GM12878 (cell line): ENCODE measurements around the gene DGCR8. TPM values are rescaled to one million over a fixed set of nuclear protein-coding genes. Genes with fewer than 3 reads are reported as not detected.

Source experiments
- ATAC-seq: fragments of 200-7000 bp; cut with Tn5 transposase; 3 replicates; pipeline ENCODE4 v1.9.1; 2020; ENCODE audit warnings: mild to moderate bottlenecking, moderate library complexity
- BruUV-seq: library from RNA; stranded (reverse); fragments of 400-500 nt; replicated peaks from 2 replicates; lab custom pipeline; 2021; lab: Mats Ljungman, UMichigan
- CTCF ChIA-PET: fragments of 300-600 bp; sonication (Branson Sonifier 250); formaldehyde crosslinking; extraction: SDS; loops from one replicate; lab custom pipeline; 2021; ENCODE audit warnings: inconsistent platforms; lab: Yijun Ruan, JAX
- POLR2A ChIA-PET: fragments of 350-600 bp; formaldehyde crosslinking; extraction: SDS; loops from one replicate; lab custom pipeline; 2021; ENCODE audit warnings: inconsistent platforms; lab: Charles Lee
- RAD21 ChIA-PET: fragments of 300-600 bp; sonication (Branson Sonifier 250); formaldehyde crosslinking; loops from one replicate; lab custom pipeline; 2023; ENCODE audit warnings: antibody characterized with exemption; ENCODE audit not compliant: unreplicated experiment; lab: Charles Lee
- SMC1A ChIA-PET: fragments of 300-600 bp; sonication (Branson Sonifier 250); formaldehyde crosslinking; loops from one replicate; lab custom pipeline; 2023; ENCODE audit not compliant: unreplicated experiment, uncharacterized antibody; lab: Charles Lee
- DNase-seq: peaks from one replicate; pipeline ENCODE4 v3.0.0-alpha.2; 2011; ENCODE audit warnings: low read depth, low spot score
- FAIRE-seq: peaks from 3 replicates; lab custom pipeline; 2011; peaks lifted over from hg19 to GRCh38; lab: Jason Lieb, UNC
- H2AFZ ChIP-seq: 2 replicates; pipeline ENCODE4 v1.6.0; 2011; ENCODE audit warnings: low read depth, low read length, control low read depth; ENCODE audit not compliant: control insufficient read depth
- H3K27ac ChIP-seq: 2 replicates; pipeline ENCODE4 v1.5.1; 2011; ENCODE audit warnings: control low read depth; ENCODE audit not compliant: control insufficient read depth, insufficient read depth
- H3K27me3 ChIP-seq, 2 experiments: replicated peaks in 1 of 2; 2 replicates each; pipeline versions ENCODE4 v1.6.0 to v1.6.1; 2011; ENCODE audit warnings: low read length in 1 of 2; ENCODE audit not compliant: control insufficient read depth in 2 of 2, insufficient read depth in 2 of 2
- H3K36me3 ChIP-seq, 2 experiments: 2 replicates each; pipeline ENCODE4 v1.5.1; 2011; ENCODE audit warnings: low read length in 1 of 2; ENCODE audit not compliant: control insufficient read depth in 2 of 2, insufficient read depth in 2 of 2
- H3K4me1 ChIP-seq: 2 replicates; pipeline ENCODE4 v1.6.1; 2011; ENCODE audit warnings: mild to moderate bottlenecking, low read length, moderate library complexity, mixed read lengths; ENCODE audit not compliant: control insufficient read depth, insufficient read depth
- H3K4me2 ChIP-seq: 2 replicates; pipeline ENCODE4 v1.6.0; 2011; ENCODE audit warnings: control low read depth; ENCODE audit not compliant: control insufficient read depth, insufficient read depth
- H3K4me3 ChIP-seq: fragments of 200-600 bp; sonication (generic); 2 replicates; pipeline ENCODE4 v1.5.1; 2016
- H3K79me2 ChIP-seq: 2 replicates; pipeline ENCODE4 v1.6.0; 2011; ENCODE audit warnings: low read length; ENCODE audit not compliant: control insufficient read depth, insufficient read depth
- H3K9ac ChIP-seq: 2 replicates; pipeline ENCODE4 v1.8.0; 2011; ENCODE audit warnings: low read length, control low read depth, mixed read lengths; ENCODE audit not compliant: control insufficient read depth, insufficient read depth
- H3K9me3 ChIP-seq: replicated peaks from 3 replicates; pipeline ENCODE4 v1.5.1; 2011; ENCODE audit warnings: mild to moderate bottlenecking, low read length; ENCODE audit not compliant: control insufficient read depth, insufficient read depth
- H4K20me1 ChIP-seq: 2 replicates; pipeline ENCODE4 v1.6.0; 2011; ENCODE audit not compliant: control insufficient read depth, insufficient read depth
- BRCA1 ChIP-seq: IDR thresholded peaks from 2 replicates; pipeline ENCODE4 v1.6.1; 2011; ENCODE audit warnings: low read depth, low read length, improper control_type of control experiment
- CHD1 ChIP-seq: IDR thresholded peaks from 2 replicates; pipeline ENCODE4 v1.6.1; 2012; ENCODE audit warnings: low read depth, low read length, improper control_type of control experiment
- E2F8 ChIP-seq: fragments of 450-650 bp; IDR thresholded peaks from 2 replicates; pipeline ENCODE4 v1.6.1; 2018; ENCODE audit warnings: mild to moderate bottlenecking, low read depth, moderate library complexity; ENCODE audit not compliant: partially characterized antibody
- EED ChIP-seq: sonication (generic); IDR thresholded peaks from 2 replicates; pipeline ENCODE4 v1.6.1; 2016; ENCODE audit warnings: antibody characterized with exemption, low read depth
- ETV6 ChIP-seq, 2 experiments: fragments of 450-650 bp in 1 of 2; IDR thresholded peaks in 1 of 2; conservative IDR thresholded peaks in 1 of 2; 2 replicates each; pipeline ENCODE4 v1.6.1; 2014; ENCODE audit warnings: antibody characterized with exemption in 1 of 2, borderline replicate concordance in 1 of 2, low read depth in 1 of 2, mild to moderate bottlenecking in 1 of 2, moderate library complexity in 1 of 2
- FOS ChIP-seq: IDR thresholded peaks from 3 replicates; pipeline ENCODE4 v1.6.1; 2011; ENCODE audit warnings: borderline replicate concordance; ENCODE audit not compliant: insufficient read length; ENCODE audit errors: extremely low read depth
- GABPA ChIP-seq: IDR thresholded peaks from 2 replicates; pipeline ENCODE4 v1.6.1; 2014; ENCODE audit warnings: antibody characterized with exemption, low read depth, mild to moderate bottlenecking, inconsistent platforms
- JUND ChIP-seq: IDR thresholded peaks from 2 replicates; pipeline ENCODE4 v1.6.1; 2012; ENCODE audit warnings: low read depth, mild to moderate bottlenecking, low read length, improper control_type of control experiment, moderate library complexity
- MAX ChIP-seq: IDR thresholded peaks from 2 replicates; pipeline ENCODE4 v1.6.1; 2012; ENCODE audit warnings: low read depth, low read length, improper control_type of control experiment
- PAX5 ChIP-seq: IDR thresholded peaks from 2 replicates; pipeline ENCODE4 v1.6.1; 2011; ENCODE audit warnings: low read depth, low read length, borderline replicate concordance
- PML ChIP-seq: IDR thresholded peaks from 2 replicates; pipeline ENCODE4 v1.6.1; 2012; ENCODE audit warnings: low read length, inconsistent platforms
- POLR2AphosphoS5 ChIP-seq: IDR thresholded peaks from 2 replicates; pipeline ENCODE4 v1.6.1; 2011; ENCODE audit warnings: mild to moderate bottlenecking, low read length, inconsistent platforms
- PRDM15 ChIP-seq: fragments of 450-650 bp; formaldehyde crosslinking; IDR thresholded peaks from 2 replicates; pipeline ENCODE4 v1.4.0; 2020; ENCODE audit warnings: mild to moderate bottlenecking, moderate library complexity
- RCOR1 ChIP-seq: conservative IDR thresholded peaks from 2 replicates; pipeline ENCODE4 v1.6.1; 2012; ENCODE audit warnings: low read depth, low read length, improper control_type of control experiment
- SMAD1 ChIP-seq: fragments of 450-650 bp; IDR thresholded peaks from 2 replicates; pipeline ENCODE4 v1.6.1; 2018; ENCODE audit warnings: mild to moderate bottlenecking, low read depth; ENCODE audit not compliant: partially characterized antibody
- SP1 ChIP-seq: IDR thresholded peaks from one replicate; pipeline ENCODE4 v1.6.1; 2011; ENCODE audit warnings: low read depth, low read length
- YBX1 ChIP-seq: fragments of 450-650 bp; IDR thresholded peaks from 2 replicates; pipeline ENCODE4 v1.6.1; 2016; ENCODE audit warnings: antibody characterized with exemption
- YY1 ChIP-seq: IDR thresholded peaks from 2 replicates; pipeline ENCODE4 v1.6.1; 2011; ENCODE audit warnings: low read depth, mild to moderate bottlenecking, low read length
- ZNF217 ChIP-seq: fragments of 450-650 bp; IDR thresholded peaks from 2 replicates; pipeline ENCODE4 v1.6.1; 2017; ENCODE audit warnings: antibody characterized with exemption, mild to moderate bottlenecking
- WGBS: methylation state at CpG from one replicate; pipeline ENCODE4 v1.1.6; 2016; ENCODE audit warnings: low lambda C conversion rate; ENCODE audit not compliant: insufficient replicate concordance, insufficient coverage; ENCODE audit errors: missing lambda C conversion rate; 5-methylcytosine and 5-hydroxymethylcytosine counted together
- in situ Hi-C: fragments of 300-500 bp; cut with MboI; formaldehyde crosslinking; loops from 9 replicates; pipeline ENCODE4 v1.14.3; 2018; ENCODE audit warnings: mixed read lengths
- intact Hi-C: fragments of 100-400 bp; cut with micrococcal nuclease; formaldehyde crosslinking; loops from one replicate; pipeline ENCODE4 v1.14.2; 2022; ENCODE audit not compliant: unreplicated experiment
- polyA plus RNA-seq, 11 experiments: library from polyadenylated mRNA; depleted of rRNA in 4 of 11; unstranded in 6 of 11; stranded (reverse) in 5 of 11; fragments of >200 nt; fragmentation: Nextera tagmentation in 4 of 11; fragmentation: Illumina TruSeq in 1 of 11; extraction: Ambion mirVana in 4 of 11; extraction: Trizol in 1 of 11; gene quantifications; 1 replicate in 1 of 11; 2 replicates in 10 of 11; pipeline versions ENCODE4 v1.2.1 to v1.2.3, GENCODE V29; 2011 to 2016; ENCODE audit warnings: inconsistent platforms in 2 of 11, missing spikeins in 2 of 11, low read depth in 1 of 11
- total RNA-seq, 4 experiments: library from RNA; depleted of rRNA in 3 of 4; stranded (reverse); fragments of >200 nt in 3 of 4; fragmentation: Illumina TruSeq in 1 of 4; extraction: Trizol in 1 of 4; gene quantifications; 2 replicates each; pipeline versions ENCODE4 v1.2.1 to v1.2.3, GENCODE V29; 2013 to 2021

The DGCR8 gene
- total and polyA plus RNA-seq, 10 of the 15 experiments (the other 5 are each of a cell fraction or from before 2014, with no cell fraction given), result 1.2 to 35.1 (median 17.2) TPM

- in situ Hi-C loops, result no loop called here
- 81% methylated on average over 21 of the region's 21 CpGs for WGBS
- CTCF ChIA-PET, result no interaction called here
- no peak overlapping the region for H2AFZ ChIP-seq
- TF ChIP-seq SMAD1 (no peak), PRDM15 (CRISPR knock-in tag) (no peak), GABPA (no peak), ETV6 (conservative IDR thresholded peaks at IDR 0.05 in 1 of 2, IDR thresholded peaks at IDR 0.05 in 1 of 2; ENCODE audit: borderline replicate concordance in 1 of 2, low read depth in 1 of 2) (no peak), POLR2AphosphoS5 (no peak), FOS (no peak), EED (no peak), YBX1 (no peak), SP1 (no peak), YY1 (no peak), CHD1 (no peak), RCOR1 (no peak), ZNF217 (no peak), MAX (no peak), PAX5 (no peak), BRCA1 (no peak), PML (no peak), E2F8 (no peak), JUND (no peak)
- SMC1A ChIA-PET, result no interaction called here
- RAD21 ChIA-PET, result no interaction called here
- H3K9ac ChIP-seq, result no peak overlapping the region
- no peak overlapping the region for H3K4me2 ChIP-seq
- no peak overlapping the region for H3K27ac ChIP-seq
- BruUV-seq, result no TSS peak
- H3K79me2 ChIP-seq, result no peaks in the 10 kb centered on the region
- DNase-seq, result no peak
- no peaks in the 10 kb centered on the region for H3K9me3 ChIP-seq
- peaks cover 4% of the 10 kb centered on the region; the same call in 1 of the 2 replicates for H3K4me1 ChIP-seq
- POLR2A ChIA-PET, result no interaction called here
- H3K4me3 ChIP-seq, result no peak overlapping the region
- no peak for FAIRE-seq
- no peaks in the 10 kb centered on the region for H3K27me3 ChIP-seq
- no peaks in the 10 kb centered on the region for H3K36me3 ChIP-seq
- intact Hi-C loops, result no loop called here
- no peaks in the 10 kb centered on the region for H4K20me1 ChIP-seq
- no peak for ATAC-seq
Observed at GRCh38 chr22:20145832-20146223, 65.8 kb downstream of the DGCR8 start.
